Right lung (tissue), 5 donors: Measurements from ENCODE around the gene SLC4A9. TPM values are rescaled to one million over a fixed set of nuclear protein-coding genes. Genes with fewer than 3 reads are reported as not detected.
A peak's percentile ranks its signal among the peaks of the same experiment; 100 is the strongest.
"Not testable (repeated sequence)": the region's sequence is repeated elsewhere in the genome, so short reads cannot be mapped to it uniquely, and the experiment has no call there.

Source experiments
- DNase-seq, 2 donors: peaks; one replicate each; pipeline ENCODE4 v3.0.0-alpha.2; 2013
- polyA plus RNA-seq, 5 donors: library from polyadenylated mRNA; unstranded; fragments of 120-200 nt; gene quantifications; one replicate each; pipeline versions ENCODE4 v1.2.1 to v1.2.3, GENCODE V29; 2013; ENCODE audit warnings: inconsistent platforms in 1 of 5, low replicate concordance in 1 of 5; ENCODE audit not compliant: insufficient read length in 5 of 5, insufficient read depth in 1 of 5

SLC4A9 gene
- polyA plus RNA-seq, 5 donors, result 0.15 to 0.34 (median 0.25) TPM

GRCh38 chr5:140337880-140338279 is 22.1 kb upstream of the SLC4A9 start:
- DNase-seq, result no peak

GRCh38 chr5:140338336-140338735 is 21.7 kb upstream of the SLC4A9 start:
- DNase-seq, result no peak

GRCh38 chr5:140338908-140339307 is 21.1 kb upstream of the SLC4A9 start:
- DNase-seq, result no peak

GRCh38 chr5:140339636-140340035 is 20.4 kb upstream of the SLC4A9 start:
- DNase-seq, result no peak

GRCh38 chr5:140340605-140341121 is 19.3 kb upstream of the SLC4A9 start:
- no peak for DNase-seq

GRCh38 chr5:140341591-140341990 is 18.4 kb upstream of the SLC4A9 start:
- DNase-seq, result no peak

- DNase-seq, result no peak
Measured at GRCh38 chr5:140342287-140342686, 17.7 kb upstream of the SLC4A9 start.

GRCh38 chr5:140342896-140343295 is 17.1 kb upstream of the SLC4A9 start:
- no peak for DNase-seq

- DNase-seq, result not testable (repeated sequence)
Measured at GRCh38 chr5:140343849-140344248, 16.1 kb upstream of the SLC4A9 start.

GRCh38 chr5:140344683-140345423 is 15.1 kb upstream of the SLC4A9 start:
- DNase-seq, result no peak

- peak in 1 of 2 donors; percentile 43 for DNase-seq
Measured at GRCh38 chr5:140345919-140346347, 14.1 kb upstream of the SLC4A9 start.

- DNase-seq, result peak; percentile 77 to 80
Measured at GRCh38 chr5:140346348-140347221, 13.4 kb upstream of the SLC4A9 start, which contains the start of gene HBEGF. HBEGF (minus strand) TSS chr5:140346603; CDS start chr5:140346328, 275 bp downstream.

GRCh38 chr5:140347360-140347759 is 12.6 kb upstream of the SLC4A9 start:
- no peak for DNase-seq

GRCh38 chr5:140348104-140348503 is 11.9 kb upstream of the SLC4A9 start:
- no peak for DNase-seq

- DNase-seq, result no peak
Measured at GRCh38 chr5:140349244-140349643, 10.8 kb upstream of the SLC4A9 start.

- peak in 1 of 2 donors; percentile 67 for DNase-seq
Measured at GRCh38 chr5:140351609-140352334, 8.2 kb upstream of the SLC4A9 start.

GRCh38 chr5:140355546-140355945 is 4.4 kb upstream of the SLC4A9 start:
- no peak for DNase-seq

GRCh38 chr5:140356853-140357725 is 2.9 kb upstream of the SLC4A9 start:
- no peak for DNase-seq

GRCh38 chr5:140357726-140358093 is 2.3 kb upstream of the SLC4A9 start:
- DNase-seq, result peak; percentile 70 to 77

- DNase-seq, result no peak
Measured at GRCh38 chr5:140358738-140359310, 1.2 kb upstream of the SLC4A9 start.
